Activated CD8-positive, alpha-beta memory T cell treated with anti-CD3 and anti-CD28 coated beads, Interleukin-2, amount 50 U/mL, for 24 hours (primary cell): Measurements from ENCODE around the gene SNRNP48.
A peak's percentile ranks its signal among the peaks of the same experiment; 100 is the strongest.

ENCODE experiments used
- DNase-seq: peaks from one replicate; pipeline ENCODE4 v3.0.0-alpha.2; 2020; ENCODE audit errors: extremely low read depth

The SNRNP48 gene

DNA sequence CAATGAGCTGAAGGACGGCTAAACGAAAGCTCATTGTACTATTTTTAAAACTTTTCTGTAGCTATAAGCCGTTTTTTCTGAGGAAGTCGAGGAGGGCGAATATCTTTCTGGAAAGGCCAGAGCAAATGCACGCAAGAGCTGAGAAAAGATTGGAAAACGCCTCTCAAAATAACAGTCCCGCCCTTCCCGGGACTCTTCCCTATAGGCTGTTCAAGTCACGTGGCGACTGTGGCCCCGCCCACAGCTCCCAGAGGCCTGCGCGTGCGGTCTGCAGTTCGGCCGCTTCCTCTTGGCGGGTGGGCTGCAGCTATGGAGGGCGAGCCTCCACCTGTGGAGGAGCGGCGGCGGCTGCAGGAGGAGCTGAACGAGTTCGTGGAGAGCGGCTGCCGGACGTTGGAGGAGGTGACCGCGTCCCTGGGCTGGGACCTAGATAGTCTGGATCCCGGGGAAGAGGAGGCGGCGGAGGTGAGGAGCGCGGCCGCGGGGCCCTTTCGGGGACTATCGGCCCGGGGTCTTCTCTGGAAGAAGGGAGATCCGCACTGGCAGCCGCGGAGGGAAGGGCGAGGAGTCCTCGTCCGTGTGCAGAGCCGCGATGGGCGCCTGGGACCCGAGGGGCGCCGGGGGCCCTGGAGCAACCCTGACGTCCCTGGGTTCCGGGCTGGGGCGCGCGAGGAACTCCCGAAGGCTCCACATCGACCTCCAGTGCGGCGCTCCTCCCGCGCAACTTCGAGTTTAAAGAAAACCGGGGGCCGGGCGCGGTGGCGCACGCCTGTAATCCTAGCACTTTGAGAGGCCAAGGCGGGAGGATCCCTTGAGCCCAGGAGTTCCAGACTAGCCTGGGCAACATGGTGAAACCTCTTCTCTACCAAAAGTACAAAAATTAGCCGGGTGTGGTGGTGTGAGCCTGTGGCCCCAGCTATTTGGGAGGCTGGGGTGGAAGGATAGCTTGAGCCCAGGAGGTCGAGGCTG lies at the start of gene SNRNP48:
SNRNP48 (plus strand) TSS at position 250 of the 969 bp plus-strand sequence; CDS start at position 310, 60 bp downstream.
- peak; percentile 80 for DNase-seq

GRCh38 chr6:7540595-7540994 lies 49.4 kb upstream of the SNRNP48 start:
- DNase-seq: no peak

- DNase-seq: no peak
Measured at GRCh38 chr6:7541175-7542064, 48.6 kb upstream of the SNRNP48 start, which contains the start of gene DSP. DSP (plus strand) TSS chr6:7541671; CDS start chr6:7541916, 245 bp downstream.

- DNase-seq: no peak
Measured at GRCh38 chr6:7542065-7542873, 47.7 kb upstream of the SNRNP48 start.

DNA sequence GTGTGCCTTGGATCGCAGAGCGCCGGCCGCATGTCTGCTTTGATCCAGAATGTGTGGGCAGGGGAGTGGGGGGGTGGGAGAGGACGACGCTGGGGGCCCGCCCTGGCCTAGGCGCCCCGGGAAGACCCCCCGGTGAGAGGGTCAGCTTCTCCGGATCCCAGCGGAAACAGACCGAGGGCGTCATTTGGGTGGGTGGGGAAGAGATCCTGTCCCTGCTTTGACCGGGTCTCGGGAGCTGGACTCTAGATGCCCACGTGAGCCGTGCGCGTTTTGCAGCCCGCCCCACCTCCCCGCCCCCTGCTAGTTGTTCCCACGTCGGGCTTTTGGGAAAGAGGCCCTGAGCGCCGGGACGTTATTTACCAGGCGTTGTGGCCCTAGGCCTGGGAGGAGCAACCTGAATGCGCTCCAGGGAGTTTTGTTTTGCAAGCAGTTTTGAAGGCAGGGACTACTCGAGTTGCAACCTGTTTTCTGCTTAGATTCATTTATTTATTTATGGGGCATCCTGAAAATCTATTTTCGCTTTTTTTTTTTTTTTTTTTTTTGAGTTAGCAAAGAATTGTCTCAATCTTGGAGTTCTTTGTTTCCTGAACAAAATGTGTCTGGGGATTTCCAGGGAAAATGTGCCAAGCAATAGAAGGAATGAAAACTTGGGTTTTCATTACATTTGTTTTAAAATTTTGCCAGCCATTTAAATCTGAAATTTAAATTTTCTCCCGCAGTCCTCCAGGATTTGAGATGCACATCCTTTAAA lies 46.9 kb upstream of the SNRNP48 start:
- DNase-seq: no peak

DNA sequence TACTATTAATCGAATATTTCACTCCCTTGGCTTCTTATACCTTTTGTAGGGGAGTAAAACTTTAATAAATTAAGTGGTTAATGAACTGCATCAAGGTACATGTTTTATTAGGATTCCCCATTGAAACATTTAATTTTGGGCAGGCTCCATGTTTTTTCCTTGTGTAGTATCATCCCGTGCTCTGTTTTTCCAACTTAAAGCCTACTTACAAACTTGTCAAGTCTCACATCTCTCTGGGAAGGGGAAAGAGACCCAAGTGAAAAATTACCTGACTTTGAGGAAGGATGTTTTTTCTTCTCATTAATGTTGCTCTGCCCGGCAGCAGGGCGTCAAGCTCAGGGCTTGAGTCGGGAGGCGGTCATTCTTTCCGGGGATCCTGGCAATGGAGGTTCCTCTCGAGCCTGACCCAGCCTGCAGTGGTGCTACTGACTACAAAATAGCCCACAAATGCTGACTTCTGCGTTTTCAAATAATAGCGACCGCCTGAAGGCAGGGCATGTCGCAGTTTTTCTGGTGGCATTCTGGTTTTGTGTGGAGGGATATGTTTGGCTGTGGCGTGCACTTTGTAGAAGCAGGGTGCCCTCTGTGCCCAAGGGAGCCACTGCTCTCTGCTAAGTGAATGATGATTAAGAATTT lies 46.1 kb upstream of the SNRNP48 start:
- no peak for DNase-seq

GRCh38 chr6:7544597-7544996 lies 45.4 kb upstream of the SNRNP48 start:
- DNase-seq: no peak

DNA sequence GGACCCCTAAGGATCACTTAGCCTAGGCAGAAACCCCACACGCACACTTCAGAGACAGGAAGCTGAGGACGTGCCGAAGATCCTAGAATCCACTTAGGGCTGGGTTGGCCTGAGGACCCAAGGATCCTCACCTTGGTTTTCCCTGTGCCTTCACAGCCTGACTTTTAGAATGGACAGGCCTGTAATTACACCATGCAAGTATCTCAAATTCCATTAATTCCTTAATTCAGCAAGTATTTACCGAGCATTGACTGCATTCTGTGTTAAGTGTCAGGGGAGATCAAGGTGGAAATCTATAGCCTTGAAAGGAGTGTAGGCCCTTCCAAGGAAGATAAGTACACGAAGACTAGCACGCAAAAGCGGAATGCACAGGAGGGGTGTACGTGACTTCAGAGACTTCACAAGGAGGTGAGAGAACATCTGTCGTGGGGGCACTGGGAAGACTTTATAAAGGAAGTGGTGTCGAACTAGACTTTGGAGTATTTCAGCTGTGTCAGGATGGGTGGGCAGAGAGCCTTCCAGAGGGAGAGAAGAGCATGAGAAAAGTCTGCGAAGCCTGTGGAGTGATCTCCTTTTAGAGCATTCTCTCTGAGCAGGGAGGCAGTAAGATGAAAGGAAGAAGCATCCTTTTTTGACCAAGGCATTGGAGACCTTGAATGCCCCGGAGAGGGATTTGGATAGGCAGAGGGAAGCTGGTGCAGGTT lies 44.5 kb upstream of the SNRNP48 start:
- DNase-seq: no peak

DNA sequence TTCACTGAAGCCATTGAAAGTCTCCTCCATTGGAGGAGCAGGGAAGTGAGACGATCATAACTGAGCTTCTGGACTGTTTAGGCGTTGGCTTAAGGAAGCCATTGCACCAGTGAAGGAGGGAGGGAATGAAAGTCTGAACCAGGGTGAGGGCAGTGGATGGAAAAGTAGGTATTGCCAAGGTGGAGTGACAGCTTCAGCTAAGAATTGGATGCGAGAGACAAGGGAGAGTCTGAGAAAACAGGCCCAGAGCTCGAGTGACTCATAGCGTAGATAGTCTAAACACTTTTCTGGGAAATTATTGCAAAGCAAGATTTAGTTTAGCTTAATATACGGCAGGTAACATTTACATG lies 44.0 kb upstream of the SNRNP48 start:
- no peak for DNase-seq

GRCh38 chr6:7546383-7546782 lies 43.6 kb upstream of the SNRNP48 start:
- DNase-seq: no peak

DNA sequence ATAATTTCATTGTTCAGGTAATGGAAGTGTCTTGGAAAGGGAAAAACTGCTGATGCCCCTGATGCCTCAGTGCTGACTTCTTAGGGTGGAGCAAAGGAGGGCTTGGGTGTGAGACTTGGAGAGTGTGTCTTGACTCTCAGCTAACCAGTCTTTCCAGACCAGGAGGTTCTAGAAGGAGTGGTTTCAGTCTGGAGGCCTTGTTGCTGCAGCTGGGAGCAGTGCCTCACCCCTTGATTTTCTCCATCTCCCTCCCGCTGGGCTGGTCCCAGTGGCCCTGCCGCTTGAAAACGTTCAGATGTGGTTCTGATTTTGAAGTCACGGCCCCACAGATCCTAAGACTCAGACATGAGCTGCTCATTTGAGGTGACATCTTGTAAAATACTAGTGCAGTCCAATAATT lies 43.1 kb upstream of the SNRNP48 start:
- no peak for DNase-seq

- no peak for DNase-seq
Measured at GRCh38 chr6:7547315-7547714, 42.7 kb upstream of the SNRNP48 start.

DNA sequence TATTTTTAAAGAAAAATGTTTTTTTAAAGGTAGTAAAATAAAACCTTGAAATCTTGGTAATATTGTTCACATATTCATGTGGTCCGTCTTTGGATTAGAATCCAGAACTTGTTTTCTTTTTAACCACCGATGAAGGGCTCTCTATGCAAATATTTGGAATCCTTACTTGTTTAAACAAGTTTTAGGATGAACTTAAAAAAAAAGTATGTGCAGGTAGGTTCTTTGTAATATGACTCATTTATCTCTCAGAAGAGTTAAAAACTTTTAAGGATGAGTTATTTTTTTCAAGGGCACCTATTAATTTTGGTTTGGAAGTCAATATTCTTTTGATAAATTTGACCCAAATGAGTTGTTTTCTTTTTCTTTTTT lies 39.6 kb upstream of the SNRNP48 start:
- DNase-seq: no peak

DNA sequence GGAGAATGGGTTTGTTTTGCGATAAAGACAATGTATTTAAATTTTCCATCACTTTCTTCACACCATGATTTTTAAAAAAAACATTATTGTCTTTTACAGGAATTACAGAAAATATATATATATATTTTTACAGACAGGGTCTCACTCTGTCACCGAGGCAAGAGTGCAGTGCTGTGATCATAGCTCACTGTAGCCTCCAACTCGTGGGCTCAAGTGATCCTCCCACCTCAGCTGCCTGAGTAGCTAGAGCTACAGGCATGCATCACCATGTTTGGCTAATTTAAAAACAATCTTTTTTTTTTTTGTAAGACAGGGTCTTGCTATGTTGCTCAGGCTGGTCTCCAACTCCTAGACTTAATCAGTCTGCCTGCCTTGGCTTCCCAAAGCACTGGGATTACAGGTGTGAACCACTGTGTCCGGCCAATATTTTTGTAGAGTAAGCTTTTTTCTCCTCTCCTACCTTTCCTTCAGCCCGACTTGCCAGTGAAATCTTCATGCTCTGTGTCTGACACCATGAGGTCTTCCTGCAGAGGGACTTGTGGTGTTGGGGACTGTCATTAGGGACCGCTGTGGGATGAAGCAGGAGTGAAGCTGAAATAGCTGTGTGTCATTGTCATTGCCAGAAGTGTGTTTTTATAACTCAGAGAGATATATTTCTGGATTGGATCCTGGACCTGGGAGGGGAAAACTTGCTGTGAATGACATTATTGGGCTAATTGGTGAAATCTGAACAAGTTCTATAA lies 35.3 kb upstream of the SNRNP48 start:
- DNase-seq: no peak

DNA sequence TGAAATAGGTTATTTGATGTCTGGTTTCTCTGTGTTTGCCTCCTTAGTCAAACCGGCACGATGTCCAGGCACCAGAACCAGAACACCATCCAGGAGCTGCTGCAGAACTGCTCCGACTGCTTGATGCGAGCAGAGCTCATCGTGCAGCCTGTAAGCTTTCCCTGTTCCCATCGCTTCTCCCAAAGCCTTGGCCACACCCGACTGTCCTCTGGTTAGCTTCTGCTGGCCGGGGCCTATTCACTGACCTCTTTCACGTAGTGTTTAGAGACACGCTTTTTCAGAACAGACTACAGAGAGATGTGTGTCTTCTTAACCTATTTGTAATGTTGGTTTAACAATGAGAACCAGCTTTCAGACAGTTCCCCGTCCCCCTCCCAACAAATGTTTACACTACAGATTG lies 34.3 kb upstream of the SNRNP48 start:
- DNase-seq: no peak

- no peak for DNase-seq
Measured at GRCh38 chr6:7556394-7557106, 33.4 kb upstream of the SNRNP48 start.

- no peak for DNase-seq
Measured at GRCh38 chr6:7557652-7558051, 32.3 kb upstream of the SNRNP48 start.

DNA sequence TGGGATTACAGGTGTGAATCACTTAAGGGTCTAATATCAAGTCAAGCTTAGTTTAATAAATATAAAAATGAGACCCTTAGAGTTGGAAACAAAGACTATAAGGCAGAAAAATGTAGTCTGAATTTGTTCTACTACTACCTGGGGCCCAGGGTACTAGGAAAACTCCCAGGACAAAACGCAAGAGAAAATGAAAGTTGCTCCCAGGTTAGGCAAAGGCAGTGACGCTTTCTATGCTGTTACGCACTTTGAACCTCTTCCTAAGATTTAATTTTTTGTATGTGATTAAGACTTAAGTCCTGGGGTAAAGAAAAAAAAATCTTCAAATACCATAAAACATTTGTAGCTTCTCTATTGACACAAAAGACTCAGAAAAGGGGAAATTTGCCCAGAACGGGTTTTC lies 31.2 kb upstream of the SNRNP48 start:
- DNase-seq: no peak

DNA sequence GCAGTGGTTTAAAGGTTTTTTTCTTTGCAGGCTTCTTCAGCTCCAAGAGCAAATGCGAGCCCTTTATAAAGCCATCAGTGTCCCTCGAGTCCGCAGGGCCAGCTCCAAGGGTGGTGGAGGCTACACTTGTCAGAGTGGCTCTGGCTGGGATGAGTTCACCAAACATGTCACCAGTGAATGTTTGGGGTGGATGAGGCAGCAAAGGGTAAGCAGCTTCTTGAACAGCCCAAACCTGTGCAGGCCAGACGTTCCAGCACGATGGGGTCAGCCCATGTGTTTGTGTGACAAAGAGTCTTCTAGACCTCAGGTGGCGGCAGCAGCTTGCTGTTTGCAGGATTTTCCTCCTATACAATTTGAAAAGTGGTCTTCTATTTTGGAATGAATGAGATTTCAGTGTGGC lies 30.8 kb upstream of the SNRNP48 start:
- DNase-seq: no peak
